Activated CD4-positive, alpha-beta memory T cell treated with anti-CD3 and anti-CD28 coated beads for 36 hours (primary cell): ENCODE data around the gene SLC25A21. TPM values are rescaled to one million over a fixed set of nuclear protein-coding genes. Genes with fewer than 3 reads are reported as not detected.

Source experiments
- CTCF ChIA-PET: fragments of 350-600 bp; sonication (Branson Sonifier 250); formaldehyde crosslinking; loops from one replicate; lab custom pipeline; 2021; ENCODE audit warnings: antibody characterized with exemption, inconsistent platforms; lab: Charles Lee
- POLR2A ChIA-PET: fragments of 350-600 bp; sonication (Branson Sonifier 250); formaldehyde crosslinking; loops from one replicate; lab custom pipeline; 2021; ENCODE audit warnings: antibody characterized with exemption; lab: Charles Lee
- DNase-seq: peaks from one replicate; pipeline ENCODE4 v3.0.0-alpha.2; 2020
- H3K27ac Mint-ChIP-seq: one replicate; pipeline ENCODE4 v1.8.0; 2021; ENCODE audit warnings: mixed read lengths
- H3K27me3 Mint-ChIP-seq: one replicate; pipeline ENCODE4 v1.8.0; 2021; ENCODE audit warnings: mixed read lengths
- H3K36me3 Mint-ChIP-seq: one replicate; pipeline ENCODE4 v1.8.0; 2021; ENCODE audit warnings: mixed read lengths
- H3K4me1 Mint-ChIP-seq: one replicate; pipeline ENCODE4 v1.8.0; 2021; ENCODE audit warnings: low read depth, mixed read lengths
- H3K4me3 Mint-ChIP-seq: one replicate; pipeline ENCODE4 v1.8.0; 2021; ENCODE audit warnings: mild to moderate bottlenecking, mixed read lengths
- H3K9me3 Mint-ChIP-seq: one replicate; pipeline ENCODE4 v1.8.0; 2021; ENCODE audit warnings: mixed read lengths
- intact Hi-C: fragments of 100-400 bp; cut with micrococcal nuclease; formaldehyde crosslinking; loops from one replicate; pipeline ENCODE4 v1.15.1; 2023
- total RNA-seq, 2 experiments: library from RNA; stranded (reverse); gene quantifications; one replicate each; pipeline ENCODE4 v1.2.3, GENCODE V29; 2021

Gene SLC25A21
- total RNA-seq, 2 experiments from 2014 or later: not detected

- no peak for DNase-seq
- CTCF ChIA-PET: no interaction called here
- POLR2A ChIA-PET: no interaction called here
- Mint-ChIP-seq H3K36me3 (no peaks in the 10 kb centered on the region), H3K4me3 (no peak overlapping the region), H3K9me3 (peaks cover 8% of the 10 kb centered on the region), H3K27ac (no peak overlapping the region), H3K27me3 (no peaks in the 10 kb centered on the region), H3K4me1 (no peaks in the 10 kb centered on the region)
- intact Hi-C loops: no loop called here
Measured at GRCh38 chr14:36976571-36977023, 195.8 kb downstream of the SLC25A21 start.

- CTCF ChIA-PET: no interaction called here
- no peaks in the 10 kb centered on the region for H3K36me3 Mint-ChIP-seq
- POLR2A ChIA-PET: no interaction called here
- no peak for DNase-seq
- intact Hi-C loops: no loop called here
- H3K4me3 Mint-ChIP-seq: no peak overlapping the region
- H3K4me1 Mint-ChIP-seq: no peaks in the 10 kb centered on the region
- H3K27me3 Mint-ChIP-seq: no peaks in the 10 kb centered on the region
- H3K9me3 Mint-ChIP-seq: peaks cover 8% of the 10 kb centered on the region
- H3K27ac Mint-ChIP-seq: no peak overlapping the region
Measured at GRCh38 chr14:36975834-36976233, 196.6 kb downstream of the SLC25A21 start.

- no peak overlapping the region for H3K27ac Mint-ChIP-seq
- H3K27me3 Mint-ChIP-seq: no peaks in the 10 kb centered on the region
- ChIA-PET POLR2A (no interaction called here), CTCF (no interaction called here)
- no peak for DNase-seq
- no peaks in the 10 kb centered on the region for H3K4me1 Mint-ChIP-seq
- intact Hi-C loops: no loop called here
- no peak overlapping the region for H3K4me3 Mint-ChIP-seq
- H3K9me3 Mint-ChIP-seq: peaks cover 3% of the 10 kb centered on the region
- H3K36me3 Mint-ChIP-seq: no peaks in the 10 kb centered on the region
Measured at GRCh38 chr14:36974985-36975384, 197.4 kb downstream of the SLC25A21 start.

- intact Hi-C loops: no loop called here
- ChIA-PET CTCF (no interaction called here), POLR2A (no interaction called here)
- no peak overlapping the region for H3K27ac Mint-ChIP-seq
- no peaks in the 10 kb centered on the region for H3K4me1 Mint-ChIP-seq
- H3K9me3 Mint-ChIP-seq: peaks cover 3% of the 10 kb centered on the region
- H3K27me3 Mint-ChIP-seq: no peaks in the 10 kb centered on the region
- DNase-seq: no peak
- H3K36me3 Mint-ChIP-seq: no peaks in the 10 kb centered on the region
- no peak overlapping the region for H3K4me3 Mint-ChIP-seq
Measured at GRCh38 chr14:36973806-36974442, 198.5 kb downstream of the SLC25A21 start.

- Mint-ChIP-seq H3K27ac (no peak overlapping the region), H3K27me3 (no peaks in the 10 kb centered on the region), H3K9me3 (peaks cover 3% of the 10 kb centered on the region), H3K4me1 (no peaks in the 10 kb centered on the region), H3K36me3 (no peaks in the 10 kb centered on the region), H3K4me3 (no peak overlapping the region)
- POLR2A ChIA-PET: no interaction called here
- intact Hi-C loops: no loop called here
- CTCF ChIA-PET: no interaction called here
- no peak for DNase-seq
Measured at GRCh38 chr14:36971263-36971855, 201.0 kb downstream of the SLC25A21 start.

- H3K4me1 Mint-ChIP-seq: no peaks in the 10 kb centered on the region
- H3K9me3 Mint-ChIP-seq: no peaks in the 10 kb centered on the region
- H3K27ac Mint-ChIP-seq: no peak overlapping the region
- DNase-seq: no peak
- H3K4me3 Mint-ChIP-seq: no peak overlapping the region
- CTCF ChIA-PET: interaction anchor here (0.8 kb wide), 1 partner anchor 26 kb away, joined by 3 read pairs; no protein-coding TSS in a partner anchor
- no peaks in the 10 kb centered on the region for H3K27me3 Mint-ChIP-seq
- intact Hi-C loops: no loop called here
- POLR2A ChIA-PET: no interaction called here
- H3K36me3 Mint-ChIP-seq: no peaks in the 10 kb centered on the region
Measured at GRCh38 chr14:36967892-36968555, 204.4 kb downstream of the SLC25A21 start.

GRCh38 chr14:36955967-36956366 is 216.4 kb downstream of the SLC25A21 start:
- intact Hi-C loops: no loop called here
- H3K36me3 Mint-ChIP-seq: no peaks in the 10 kb centered on the region
- H3K4me1 Mint-ChIP-seq: no peaks in the 10 kb centered on the region
- no peak overlapping the region for H3K27ac Mint-ChIP-seq
- H3K4me3 Mint-ChIP-seq: no peak overlapping the region
- no peak for DNase-seq
- H3K27me3 Mint-ChIP-seq: no peaks in the 10 kb centered on the region
- peaks cover under 1% of the 10 kb centered on the region for H3K9me3 Mint-ChIP-seq
- ChIA-PET POLR2A (no interaction called here), CTCF (no interaction called here)

- no peak overlapping the region for H3K27ac Mint-ChIP-seq
Measured at GRCh38 chr14:36955376-36955775, 217.0 kb downstream of the SLC25A21 start.

GRCh38 chr14:36952689-36953088 is 219.7 kb downstream of the SLC25A21 start:
- CTCF ChIA-PET: interaction anchor here (2.0 kb wide), 1 partner anchor 11 kb away, joined by 6 read pairs; no protein-coding TSS in a partner anchor
- no peaks in the 10 kb centered on the region for H3K4me1 Mint-ChIP-seq
- peaks cover 3% of the 10 kb centered on the region for H3K9me3 Mint-ChIP-seq
- intact Hi-C loops: no loop called here
- H3K27ac Mint-ChIP-seq: no peak overlapping the region
- POLR2A ChIA-PET: no interaction called here
- no peaks in the 10 kb centered on the region for H3K27me3 Mint-ChIP-seq
- H3K4me3 Mint-ChIP-seq: no peak overlapping the region
- no peaks in the 10 kb centered on the region for H3K36me3 Mint-ChIP-seq
- DNase-seq: no peak

More at GRCh38 chr14:36955376-36955775, 217.0 kb downstream of the SLC25A21 start:
- H3K27me3 Mint-ChIP-seq: no peaks in the 10 kb centered on the region
- H3K36me3 Mint-ChIP-seq: no peaks in the 10 kb centered on the region
- ChIA-PET CTCF (no interaction called here), POLR2A (no interaction called here)
- no peaks in the 10 kb centered on the region for H3K4me1 Mint-ChIP-seq
- H3K4me3 Mint-ChIP-seq: no peak overlapping the region
- intact Hi-C loops: no loop called here
- DNase-seq: no peak
- H3K9me3 Mint-ChIP-seq: peaks cover 3% of the 10 kb centered on the region

GRCh38 chr14:36951380-36951911 is 221.0 kb downstream of the SLC25A21 start:
- no peak overlapping the region for H3K27ac Mint-ChIP-seq
- intact Hi-C loops: no loop called here
- no peaks in the 10 kb centered on the region for H3K36me3 Mint-ChIP-seq
- no peak overlapping the region for H3K4me3 Mint-ChIP-seq
- ChIA-PET POLR2A (no interaction called here), CTCF (no interaction called here)
- no peaks in the 10 kb centered on the region for H3K27me3 Mint-ChIP-seq
- H3K4me1 Mint-ChIP-seq: no peaks in the 10 kb centered on the region
- H3K9me3 Mint-ChIP-seq: peaks cover 3% of the 10 kb centered on the region
- no peak for DNase-seq

- intact Hi-C loops: no loop called here
- Mint-ChIP-seq H3K4me3 (no peak overlapping the region), H3K9me3 (peaks cover 3% of the 10 kb centered on the region), H3K27ac (no peak overlapping the region), H3K36me3 (no peaks in the 10 kb centered on the region), H3K4me1 (no peaks in the 10 kb centered on the region), H3K27me3 (no peaks in the 10 kb centered on the region)
- POLR2A ChIA-PET: no interaction called here
- CTCF ChIA-PET: no interaction called here
- DNase-seq: no peak
Measured at GRCh38 chr14:36950812-36951211, 221.6 kb downstream of the SLC25A21 start.

GRCh38 chr14:36949371-36949770 is 223.0 kb downstream of the SLC25A21 start:
- ChIA-PET CTCF (no interaction called here), POLR2A (no interaction called here)
- Mint-ChIP-seq H3K27ac (no peak overlapping the region), H3K27me3 (no peaks in the 10 kb centered on the region), H3K36me3 (no peaks in the 10 kb centered on the region), H3K4me3 (no peak overlapping the region), H3K9me3 (peaks cover 3% of the 10 kb centered on the region), H3K4me1 (no peaks in the 10 kb centered on the region)
- intact Hi-C loops: no loop called here
- DNase-seq: no peak
